GM13977 (cell line): ENCODE data around the gene PLA2G4D.

ENCODE experiments used
- DNase-seq: peaks from one replicate; pipeline ENCODE4 v3.0.0; 2012; ENCODE audit warnings: low spot score
- in situ Hi-C: fragments of 300-500 bp; cut with MboI; formaldehyde crosslinking; loops from one replicate; pipeline ENCODE4 v1.12.0; 2022; ENCODE audit warnings: low sequenced_read_pairs, low pct_unique_long_range_greater_than_20kb, mixed read lengths, inconsistent platforms; ENCODE audit not compliant: unreplicated experiment
- TF ChIP-seq, protein P1 (sequence below): IDR thresholded peaks from 2 replicates; pipeline ENCODE4 v1.5.1; 2012; ENCODE audit warnings: mild to moderate bottlenecking, control low read depth; ENCODE audit not compliant: insufficient read depth; ENCODE audit errors: extremely low read depth, missing control alignments

The PLA2G4D gene

DNA sequence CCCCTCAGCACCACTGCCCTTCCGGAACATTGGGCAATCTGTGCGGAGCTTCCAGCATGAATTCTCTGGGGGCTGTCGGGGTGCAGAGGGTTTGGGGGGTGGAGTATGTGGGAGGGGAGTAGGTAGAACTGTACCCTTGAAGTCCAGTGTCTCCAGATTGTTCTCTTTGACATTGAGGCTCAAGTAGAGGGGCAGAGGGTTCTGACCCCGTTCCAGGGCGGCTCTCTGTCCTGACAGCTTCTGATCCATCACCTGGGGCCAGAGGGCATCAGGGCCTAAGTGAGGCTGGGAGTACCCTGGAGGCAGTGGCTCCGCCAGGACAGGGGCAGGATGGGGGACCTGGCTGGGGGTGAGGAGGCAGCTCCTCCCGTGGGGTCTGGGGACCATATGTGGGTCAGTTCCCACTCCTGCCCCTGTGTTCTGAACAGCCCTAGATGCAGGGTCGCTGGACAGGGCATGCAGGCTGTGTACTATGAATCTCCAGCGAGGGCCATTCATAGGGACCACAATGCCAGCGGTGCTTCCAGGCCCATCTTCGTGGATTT, 22.1 kb downstream of the PLA2G4D start:
- TF ChIP-seq, protein P1, sequence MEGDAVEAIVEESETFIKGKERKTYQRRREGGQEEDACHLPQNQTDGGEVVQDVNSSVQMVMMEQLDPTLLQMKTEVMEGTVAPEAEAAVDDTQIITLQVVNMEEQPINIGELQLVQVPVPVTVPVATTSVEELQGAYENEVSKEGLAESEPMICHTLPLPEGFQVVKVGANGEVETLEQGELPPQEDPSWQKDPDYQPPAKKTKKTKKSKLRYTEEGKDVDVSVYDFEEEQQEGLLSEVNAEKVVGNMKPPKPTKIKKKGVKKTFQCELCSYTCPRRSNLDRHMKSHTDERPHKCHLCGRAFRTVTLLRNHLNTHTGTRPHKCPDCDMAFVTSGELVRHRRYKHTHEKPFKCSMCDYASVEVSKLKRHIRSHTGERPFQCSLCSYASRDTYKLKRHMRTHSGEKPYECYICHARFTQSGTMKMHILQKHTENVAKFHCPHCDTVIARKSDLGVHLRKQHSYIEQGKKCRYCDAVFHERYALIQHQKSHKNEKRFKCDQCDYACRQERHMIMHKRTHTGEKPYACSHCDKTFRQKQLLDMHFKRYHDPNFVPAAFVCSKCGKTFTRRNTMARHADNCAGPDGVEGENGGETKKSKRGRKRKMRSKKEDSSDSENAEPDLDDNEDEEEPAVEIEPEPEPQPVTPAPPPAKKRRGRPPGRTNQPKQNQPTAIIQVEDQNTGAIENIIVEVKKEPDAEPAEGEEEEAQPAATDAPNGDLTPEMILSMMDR: no peak
- in situ Hi-C loops: no loop called here
- no peak for DNase-seq

DNA sequence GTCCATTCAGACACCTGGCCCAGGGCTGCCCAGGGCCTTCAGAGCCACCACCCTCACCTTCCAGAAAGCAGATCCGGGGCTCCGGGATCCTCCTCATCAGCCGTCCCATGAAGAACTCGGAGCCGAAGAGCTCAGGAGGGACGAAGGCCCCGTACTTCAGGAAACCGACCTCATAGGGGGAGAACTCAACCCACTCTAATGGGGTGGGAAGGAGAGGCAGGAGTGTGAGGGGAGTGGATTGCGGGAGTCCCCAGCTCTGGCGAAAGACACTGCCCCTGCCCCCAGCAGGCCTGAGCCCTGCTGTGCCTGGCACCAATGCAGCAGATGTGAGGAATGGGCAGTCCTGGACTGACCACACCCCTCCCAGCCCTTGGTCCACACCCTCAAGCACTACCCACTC, 22.6 kb downstream of the PLA2G4D start:
- in situ Hi-C loops: no loop called here
- no peak for DNase-seq
- TF ChIP-seq, protein P1: no peak

DNA sequence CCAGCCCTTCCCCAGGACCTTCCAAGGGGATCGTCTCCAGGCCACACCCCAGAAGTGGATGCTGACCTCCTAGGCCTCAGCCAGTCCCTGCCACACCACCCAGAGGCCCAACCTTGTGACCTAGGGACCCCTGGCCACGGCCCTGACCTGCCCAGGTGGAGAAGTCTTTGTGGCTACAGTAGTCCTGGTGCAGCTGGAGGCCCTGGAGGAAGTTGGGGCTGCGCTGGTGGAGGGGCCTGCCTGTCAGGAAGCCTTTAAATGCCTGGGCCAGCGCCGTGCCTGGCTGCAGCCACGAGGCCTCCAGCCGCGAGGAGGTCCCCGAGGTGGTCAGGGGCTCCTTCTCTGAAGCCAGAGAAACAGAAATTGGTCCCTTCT, 23.4 kb downstream of the PLA2G4D start:
- DNase-seq: no peak
- in situ Hi-C loops: no loop called here
- TF ChIP-seq, protein P1: no peak

DNA sequence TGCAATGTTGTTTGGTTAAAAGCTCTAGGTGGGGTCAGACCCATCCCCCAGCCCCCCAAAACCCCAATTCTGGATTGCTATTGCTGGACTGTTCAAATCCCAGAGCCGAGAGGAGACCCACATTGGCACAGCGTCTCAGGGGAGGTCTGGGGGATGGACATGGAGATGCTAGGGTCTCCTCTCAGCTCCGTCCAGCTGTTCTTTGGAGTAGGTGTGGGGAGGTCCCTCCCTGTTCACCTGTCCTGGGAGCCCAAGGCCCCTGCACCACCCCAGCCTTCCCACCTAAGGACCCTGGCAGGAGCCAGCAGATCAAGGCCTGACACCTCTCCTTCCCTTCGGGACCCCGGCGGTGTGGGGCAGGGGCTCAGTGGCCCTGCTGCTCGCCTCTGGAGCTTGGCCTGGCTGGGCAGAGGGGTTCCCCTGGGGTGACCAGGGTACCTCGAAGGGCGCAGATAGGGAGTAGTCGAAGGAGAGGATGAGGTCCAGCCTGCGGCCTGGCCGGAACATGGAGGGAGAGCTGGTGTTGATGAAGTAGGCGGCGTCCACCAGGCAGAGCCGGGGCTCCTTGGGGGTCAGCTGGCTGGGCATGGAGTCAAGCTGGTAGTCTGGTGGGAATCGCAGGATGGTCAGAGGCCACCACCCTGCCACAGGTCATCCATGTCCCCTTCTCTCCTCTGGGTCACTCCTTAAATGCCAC, 23.9 kb downstream of the PLA2G4D start:
- TF ChIP-seq, protein P1: no peak
- in situ Hi-C loops: no loop called here
- no peak for DNase-seq

DNA sequence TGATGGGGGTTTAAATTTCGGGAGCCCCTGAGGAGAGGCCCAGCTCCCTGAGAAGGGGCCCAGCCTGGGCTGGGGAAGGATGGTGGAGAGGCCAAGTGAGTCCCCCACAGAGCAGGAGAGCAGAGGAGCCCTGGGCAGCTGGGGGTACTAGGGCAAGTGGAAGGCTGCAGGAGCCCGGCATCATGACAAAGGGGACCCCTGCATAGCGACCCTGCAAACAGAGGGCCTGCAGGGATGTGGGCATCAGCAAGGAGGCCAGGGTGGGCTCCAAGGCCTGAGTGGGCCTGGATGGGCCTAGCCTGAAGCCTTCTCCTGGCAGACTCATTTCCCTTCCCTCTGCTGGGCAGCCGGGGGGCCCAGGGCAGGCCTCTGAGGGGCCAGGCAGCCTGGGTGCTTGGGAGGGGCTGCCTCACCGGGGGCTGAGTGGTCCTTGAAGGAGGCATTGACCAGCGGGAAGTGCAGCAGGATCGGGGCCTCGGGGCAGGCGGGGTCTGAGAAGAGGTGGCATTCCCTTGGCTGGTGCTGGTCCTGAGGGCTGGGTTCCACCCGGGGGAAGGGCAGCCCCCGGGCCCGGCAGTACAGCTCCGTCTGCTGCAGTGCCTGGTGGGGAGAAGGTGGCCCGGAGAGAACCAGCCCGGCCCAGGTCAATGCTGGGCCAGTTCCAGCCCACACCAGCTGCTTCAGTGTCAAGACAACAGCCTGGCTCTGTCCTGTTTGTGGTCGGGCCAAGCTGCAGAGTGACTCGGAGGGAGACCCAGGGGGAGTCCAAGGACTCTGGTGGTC, 24.7 kb downstream of the PLA2G4D start:
- no peak for DNase-seq
- in situ Hi-C loops: loop anchor here (10.0 kb wide), 1 partner anchor 65 kb away; no protein-coding TSS in a partner anchor
- TF ChIP-seq, protein P1: no peak

DNA sequence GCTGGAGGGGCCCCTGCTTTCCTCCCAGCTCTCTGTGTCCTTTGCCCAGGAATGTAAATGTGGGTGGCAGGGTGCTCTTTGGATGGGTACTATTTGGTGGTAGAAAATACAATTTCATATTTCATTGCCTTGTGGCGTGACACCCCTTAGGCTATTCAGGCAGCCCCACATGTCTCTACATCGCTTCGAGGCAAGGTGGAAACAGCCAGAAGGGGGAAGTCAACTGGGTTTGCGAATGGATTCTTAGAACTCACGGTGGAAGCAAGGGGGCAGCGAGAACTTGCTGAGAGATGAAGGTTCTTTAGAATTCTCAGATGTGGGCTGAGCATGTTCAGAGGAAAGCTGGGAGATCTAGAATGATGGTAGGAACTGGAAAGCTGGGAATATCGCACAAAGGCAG, 25.3 kb downstream of the PLA2G4D start:
- in situ Hi-C loops: loop anchor here (10.0 kb wide), 1 partner anchor 66 kb away; no protein-coding TSS in a partner anchor
- TF ChIP-seq, protein P1: no peak
- DNase-seq: no peak
